Mucosa of rectum (tissue), 2 donors: ENCODE data around the gene ASH1L.
A peak's percentile ranks its signal among the peaks of the same experiment; 100 is the strongest.

Source experiments
- H3K27ac ChIP-seq, 2 donors: one replicate each; pipeline ENCODE4 v1.7.0; 2013; ENCODE audit warnings: inconsistent platforms in 2 of 2, low read depth in 2 of 2, low read length in 2 of 2
- H3K27me3 ChIP-seq, 2 donors: one replicate each; pipeline ENCODE4 v1.7.0; 2013; ENCODE audit warnings: low read length in 2 of 2; ENCODE audit not compliant: control insufficient read depth in 2 of 2, insufficient read depth in 2 of 2
- H3K36me3 ChIP-seq, 2 donors: one replicate each; pipeline ENCODE4 v1.7.0; 2013; ENCODE audit warnings: low read length in 2 of 2; ENCODE audit not compliant: control insufficient read depth in 2 of 2, insufficient read depth in 2 of 2
- H3K4me1 ChIP-seq, 2 donors: one replicate each; pipeline ENCODE4 v1.7.0; 2013; ENCODE audit warnings: low read length in 2 of 2, mild to moderate bottlenecking in 1 of 2; ENCODE audit not compliant: control insufficient read depth in 2 of 2, insufficient read depth in 2 of 2
- H3K4me3 ChIP-seq, 2 donors: one replicate each; pipeline ENCODE4 v1.7.0; 2013; ENCODE audit warnings: low read length in 2 of 2
- H3K9ac ChIP-seq, 2 donors: one replicate each; pipeline ENCODE4 v1.7.0; 2013; ENCODE audit warnings: low read length in 2 of 2, low read depth in 1 of 2, mild to moderate bottlenecking in 1 of 2
- H3K9me3 ChIP-seq, 2 donors: one replicate each; pipeline ENCODE4 v1.7.0; 2013; ENCODE audit warnings: low read length in 2 of 2; ENCODE audit not compliant: control insufficient read depth in 2 of 2
- donor health status: healthy.
- donor health status: Normal muscosa, but diverticular disease.

Gene ASH1L

GRCh38 chr1:155316922-155317321 is 245.7 kb downstream of the ASH1L start:
- Histone ChIP-seq H3K4me1 (peaks cover 15 to 20% of the 10 kb centered on the region in 2 donors), H3K27ac (peak overlapping the region in 1 of 2 donors; percentile 31), H3K27me3 (no peaks in the 10 kb centered on the region), H3K9ac (no peak overlapping the region), H3K36me3 (peaks cover 27 to 28% of the 10 kb centered on the region in 2 donors), H3K4me3 (no peak overlapping the region), H3K9me3 (no peaks in the 10 kb centered on the region)

- H3K36me3 ChIP-seq: peaks cover 20 to 25% of the 10 kb centered on the region in 2 donors
- H3K9me3 ChIP-seq: no peaks in the 10 kb centered on the region
- no peaks in the 10 kb centered on the region for H3K27me3 ChIP-seq
- H3K4me3 ChIP-seq: no peak overlapping the region
- H3K4me1 ChIP-seq: peaks cover 11 to 12% of the 10 kb centered on the region in 2 donors
- no peak overlapping the region for H3K27ac ChIP-seq
- H3K9ac ChIP-seq: no peak overlapping the region
Observed at GRCh38 chr1:155313261-155313660, 249.3 kb downstream of the ASH1L start.

DNA sequence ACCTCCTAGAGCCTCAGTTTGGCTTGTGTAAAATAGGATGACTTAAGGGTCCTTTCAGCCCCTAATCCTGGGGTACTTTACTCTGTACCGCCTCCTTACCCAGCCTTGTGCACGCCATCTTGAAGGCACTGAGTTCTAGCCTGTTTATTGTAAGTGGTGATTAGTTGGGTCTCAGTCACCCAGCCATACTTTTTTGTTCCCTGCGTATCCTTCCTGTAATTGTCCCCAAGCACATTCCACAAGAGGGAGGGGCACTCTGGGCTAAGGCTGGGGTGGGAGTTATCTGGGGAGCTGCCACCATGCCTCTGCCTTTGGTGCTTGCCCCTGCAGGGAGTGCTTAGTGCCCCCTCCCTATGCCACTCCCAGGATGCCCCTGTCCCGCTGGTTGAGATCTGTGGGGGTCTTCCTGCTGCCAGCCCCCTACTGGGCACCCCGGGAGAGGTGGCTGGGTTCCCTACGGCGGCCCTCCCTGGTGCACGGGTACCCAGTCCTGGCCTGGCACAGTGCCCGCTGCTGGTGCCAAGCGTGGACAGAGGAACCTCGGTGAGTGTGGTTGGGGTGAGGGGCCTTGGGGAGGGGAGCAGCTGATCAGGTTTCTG is 253.1 kb downstream of the ASH1L start:
- Histone ChIP-seq H3K27ac (peak overlapping the region; percentile 89 to 92), H3K9ac (peak overlapping the region; percentile 83 to 97)

GRCh38 chr1:155308493-155309422 is 253.8 kb downstream of the ASH1L start, which contains the start of gene FDPS:
FDPS (plus strand) TSS chr1:155308866; CDS start chr1:155309790, 924 bp downstream.
- Histone ChIP-seq H3K4me1 (peaks cover 8 to 17% of the 10 kb centered on the region in 2 donors), H3K36me3 (peaks cover 11 to 20% of the 10 kb centered on the region in 2 donors)

More for the DNA sequence above, 253.1 kb downstream of the ASH1L start:
- H3K9me3 ChIP-seq: no peaks in the 10 kb centered on the region
- H3K4me1 ChIP-seq: peaks cover 8 to 14% of the 10 kb centered on the region in 2 donors
- H3K27me3 ChIP-seq: no peaks in the 10 kb centered on the region
- peaks cover 11 to 20% of the 10 kb centered on the region in 2 donors for H3K36me3 ChIP-seq
- H3K4me3 ChIP-seq: peak overlapping the region; percentile 75 to 99

GRCh38 chr1:155307247-155307740 is 255.3 kb downstream of the ASH1L start:
- Histone ChIP-seq H3K27ac (no peak overlapping the region), H3K27me3 (no peaks in the 10 kb centered on the region), H3K4me1 (peaks cover 8 to 17% of the 10 kb centered on the region in 2 donors), H3K4me3 (no peak overlapping the region), H3K36me3 (peaks cover 4 to 10% of the 10 kb centered on the region in 2 donors), H3K9ac (no peak overlapping the region), H3K9me3 (no peaks in the 10 kb centered on the region)

More at GRCh38 chr1:155308493-155309422, 253.8 kb downstream of the ASH1L start, which contains the start of gene FDPS:
- Histone ChIP-seq H3K9me3 (no peaks in the 10 kb centered on the region), H3K27me3 (no peaks in the 10 kb centered on the region), H3K9ac (peak within 1 kb of the TSS; percentile 83 to 97), H3K27ac (peak within 1 kb of the TSS; percentile 89 to 92), H3K4me3 (peak within 1 kb of the TSS; percentile 75 to 99)

DNA sequence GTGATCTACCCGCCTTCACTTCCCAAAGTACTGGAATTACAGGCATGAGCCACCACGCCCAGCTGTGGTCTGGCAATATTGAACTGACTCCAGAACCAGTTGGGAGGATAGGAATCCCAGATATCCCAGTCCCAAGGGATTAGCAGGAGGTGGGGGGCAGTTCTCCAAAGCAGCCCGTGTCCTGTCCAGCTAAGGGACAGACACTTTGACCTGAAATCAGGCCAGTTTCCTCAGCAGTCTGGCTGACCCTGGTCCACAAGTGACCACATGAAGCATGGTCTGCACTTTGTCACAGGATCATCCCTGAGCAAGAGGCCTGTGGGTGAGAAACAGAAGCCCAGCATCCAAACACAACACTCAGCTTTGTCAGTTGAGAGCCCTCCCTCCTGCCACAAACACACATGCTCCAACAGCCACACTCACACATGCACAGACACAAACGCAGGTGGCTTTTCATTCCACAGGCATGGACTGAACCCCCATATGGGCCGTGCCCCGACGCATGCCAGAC is 256.7 kb downstream of the ASH1L start:
- Histone ChIP-seq H3K36me3 (peaks cover 0 to 2% of the 10 kb centered on the region in 2 donors), H3K27me3 (no peaks in the 10 kb centered on the region), H3K4me1 (peaks cover 12 to 20% of the 10 kb centered on the region in 2 donors), H3K9me3 (no peaks in the 10 kb centered on the region), H3K27ac (no peak overlapping the region), H3K9ac (no peak overlapping the region), H3K4me3 (no peak overlapping the region)

- Histone ChIP-seq H3K9me3 (no peaks in the 10 kb centered on the region), H3K27me3 (no peaks in the 10 kb centered on the region), H3K9ac (no peak overlapping the region), H3K36me3 (no peaks in the 10 kb centered on the region), H3K27ac (peak overlapping the region in 1 of 2 donors; percentile 27), H3K4me3 (peak overlapping the region in 1 of 2 donors; percentile 43), H3K4me1 (peaks cover 13 to 22% of the 10 kb centered on the region in 2 donors)
Observed at GRCh38 chr1:155304558-155305063, 258.0 kb downstream of the ASH1L start.

GRCh38 chr1:155301342-155301841 is 261.2 kb downstream of the ASH1L start, which contains the start of gene PKLR:
PKLR (minus strand) TSS chr1:155301438; CDS start chr1:155301395, 43 bp downstream.
- no peak within 1 kb of the TSS for H3K4me3 ChIP-seq
- peak within 1 kb of the TSS in 1 of 2 donors; percentile 16 for H3K27ac ChIP-seq
- no peaks in the 10 kb centered on the region for H3K36me3 ChIP-seq
- H3K4me1 ChIP-seq: peaks cover 9 to 16% of the 10 kb centered on the region in 2 donors
- H3K9me3 ChIP-seq: no peaks in the 10 kb centered on the region
- H3K27me3 ChIP-seq: peaks cover 0 to 2% of the 10 kb centered on the region in 2 donors
- no peak within 1 kb of the TSS for H3K9ac ChIP-seq

DNA sequence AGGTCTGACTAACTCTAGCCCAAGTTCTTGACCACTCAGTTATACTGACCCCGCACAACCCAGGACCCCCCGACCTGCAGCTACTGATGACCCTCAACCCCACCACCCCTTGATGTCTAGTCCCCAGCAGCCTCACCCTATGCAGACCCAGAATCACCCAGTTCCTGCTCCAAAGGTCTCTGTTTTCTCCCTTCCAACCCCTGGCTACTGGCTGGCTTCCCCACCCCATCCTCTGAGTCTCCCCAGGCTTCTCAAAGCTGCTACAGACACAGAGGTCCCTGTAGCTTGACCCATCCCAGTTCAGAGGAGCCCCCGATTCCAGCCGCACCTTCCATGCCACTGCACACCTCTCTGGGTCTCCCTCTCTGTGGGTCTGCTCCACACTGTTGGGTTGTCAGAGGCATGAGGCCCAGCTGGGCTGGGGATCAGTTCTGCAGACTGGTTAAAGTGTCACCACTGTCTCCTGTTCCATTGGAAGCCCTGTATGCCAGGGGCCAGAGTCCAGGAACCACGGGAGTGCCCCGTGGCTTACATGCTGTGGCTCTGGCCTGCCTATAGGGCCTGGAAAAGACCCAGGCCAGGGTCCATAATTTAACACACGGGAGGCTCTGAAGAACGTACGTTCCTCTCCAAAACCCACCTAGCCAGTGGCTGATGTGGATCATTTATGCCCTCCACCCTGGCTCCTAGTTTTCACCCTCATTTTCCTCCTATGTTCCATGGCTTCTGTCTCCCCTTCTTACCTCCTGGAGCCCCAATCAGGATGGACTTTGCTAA is 261.9 kb downstream of the ASH1L start:
- peaks cover 9 to 13% of the 10 kb centered on the region in 2 donors for H3K4me1 ChIP-seq
- H3K36me3 ChIP-seq: no peaks in the 10 kb centered on the region
- H3K9ac ChIP-seq: no peak overlapping the region
- no peak overlapping the region for H3K4me3 ChIP-seq
- no peaks in the 10 kb centered on the region for H3K9me3 ChIP-seq
- peak overlapping the region in 1 of 2 donors; percentile 16 for H3K27ac ChIP-seq
- peaks cover 3 to 5% of the 10 kb centered on the region in 2 donors for H3K27me3 ChIP-seq
